Panc1 (cell line): Measurements from ENCODE around the gene FAM219B. TPM values are rescaled to one million over a fixed set of nuclear protein-coding genes. Genes with fewer than 3 reads are reported as not detected.

Source experiments
- ATAC-seq: fragments of 200-7000 bp; cut with Tn5 transposase; 2 replicates; pipeline ENCODE4 v1.9.1; 2020; ENCODE audit warnings: mild to moderate bottlenecking, moderate library complexity
- BruUV-seq: library from RNA; stranded (reverse); fragments of 400-500 nt; replicated peaks from 2 replicates; lab custom pipeline; 2021; lab: Mats Ljungman, UMichigan
- CTCF ChIA-PET: fragments of 300-600 bp; sonication (Branson Sonifier 250); formaldehyde crosslinking; loops from one replicate; lab custom pipeline; 2022; ENCODE audit warnings: antibody characterized with exemption; lab: Charles Lee
- POLR2A ChIA-PET: fragments of 300-600 bp; sonication (Branson Sonifier 250); formaldehyde crosslinking; loops from one replicate; lab custom pipeline; 2022; ENCODE audit warnings: antibody characterized with exemption; lab: Charles Lee
- DNase-seq: peaks from one replicate; pipeline ENCODE4 v3.0.0-alpha.2; 2010; ENCODE audit warnings: low read depth, low spot score
- H3K27ac ChIP-seq: 2 replicates; pipeline ENCODE4 v1.5.1; 2011; ENCODE audit warnings: mild to moderate bottlenecking, low read length, inconsistent platforms
- H3K27me3 ChIP-seq: fragments of 200-500 bp; sonication (Bioruptor generic); 2 replicates; pipeline ENCODE4 v1.6.0; 2014; ENCODE audit warnings: low read length, inconsistent platforms; ENCODE audit not compliant: control insufficient read depth, insufficient read depth
- H3K36me3 ChIP-seq: fragments of 200-500 bp; sonication (Bioruptor generic); 2 replicates; pipeline ENCODE4 v1.5.1; 2014; ENCODE audit warnings: inconsistent platforms, mild to moderate bottlenecking, low read length, moderate library complexity; ENCODE audit not compliant: control insufficient read depth, insufficient read depth
- H3K4me1 ChIP-seq: 2 replicates; pipeline ENCODE4 v1.5.1; 2011; ENCODE audit warnings: inconsistent platforms, mild to moderate bottlenecking, low read length, moderate library complexity; ENCODE audit not compliant: control insufficient read depth, insufficient read depth
- H3K4me3 ChIP-seq, 2 experiments: 2 replicates each; pipeline ENCODE4 v1.5.1; 2011 to 2012; ENCODE audit warnings: low read depth in 2 of 2, low read length in 2 of 2, mild to moderate bottlenecking in 2 of 2, inconsistent platforms in 1 of 2, moderate library complexity in 1 of 2
- H3K9me3 ChIP-seq: fragments of 200-500 bp; sonication (Bioruptor generic); 2 replicates; pipeline ENCODE4 v1.5.1; 2014; ENCODE audit warnings: low read depth, mild to moderate bottlenecking, inconsistent platforms, low read length, moderate library complexity; ENCODE audit not compliant: control insufficient read depth, insufficient read depth
- CTCF ChIP-seq: fragments of 450-650 bp; IDR thresholded peaks from 2 replicates; pipeline ENCODE4 v1.5.1; 2017; ENCODE audit warnings: mild to moderate bottlenecking
- POLR2AphosphoS5 ChIP-seq: IDR thresholded peaks from 2 replicates; pipeline ENCODE4 v1.6.1; 2012; ENCODE audit warnings: mild to moderate bottlenecking, low read depth, low read length, moderate library complexity
- REST ChIP-seq, 2 experiments: IDR thresholded peaks; 2 replicates each; pipeline ENCODE4 v1.6.1; 2011 to 2012; ENCODE audit warnings: low read depth in 2 of 2, control low read depth in 1 of 2, low read length in 1 of 2, mild to moderate bottlenecking in 1 of 2, moderate library complexity in 1 of 2; ENCODE audit not compliant: insufficient read depth in 1 of 2
- SIN3A ChIP-seq: IDR thresholded peaks from 2 replicates; pipeline ENCODE4 v1.6.1; 2012; ENCODE audit warnings: low read depth, mild to moderate bottlenecking, low read length, moderate library complexity, borderline replicate concordance; ENCODE audit not compliant: insufficient read depth
- TCF7L2 ChIP-seq: IDR thresholded peaks from 2 replicates; pipeline ENCODE4 v1.6.1; 2011; ENCODE audit warnings: mild to moderate bottlenecking, low read depth, low read length, inconsistent platforms
- in situ Hi-C: cut with HindIII; loops from 2 replicates; pipeline ENCODE4 v1.10.0; 2016; ENCODE audit warnings: low sequenced_read_pairs, low pct_unique_long_range_greater_than_20kb
- intact Hi-C: fragments of 100-400 bp; cut with micrococcal nuclease; formaldehyde crosslinking; loops from one replicate; pipeline ENCODE4 v1.10.0; 2022; ENCODE audit not compliant: unreplicated experiment
- total RNA-seq: library from RNA; stranded (reverse); gene quantifications from one replicate; pipeline ENCODE4 v1.2.1, GENCODE V29; 2021; ENCODE audit not compliant: unreplicated experiment

FAM219B gene
- total RNA-seq, 1 experiment from 2014 or later: 68.6 TPM

DNA sequence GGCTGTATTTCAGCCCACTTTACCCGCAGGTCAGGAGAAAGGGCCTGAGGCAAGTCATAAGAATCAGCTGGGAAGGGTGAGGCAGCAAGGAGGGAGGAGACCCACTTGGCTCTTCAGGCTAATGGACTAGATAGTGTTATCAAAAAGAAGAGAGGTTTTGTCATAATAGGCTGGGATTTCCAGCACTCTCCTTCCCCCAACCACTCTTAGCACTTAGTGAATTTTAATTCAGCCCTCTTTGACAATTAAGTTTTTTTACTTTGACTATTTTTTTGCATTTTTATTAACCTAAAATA, 16.0 kb downstream of the FAM219B start:
- no peaks in the 10 kb centered on the region for H3K9me3 ChIP-seq
- H3K4me1 ChIP-seq: peaks cover 9% of the 10 kb centered on the region
- in situ Hi-C loops: no loop called here
- H3K27ac ChIP-seq: peak overlapping the region; percentile 84
- DNase-seq (no peak), ATAC-seq (no peak)
- no peaks in the 10 kb centered on the region; the same call in 1 of the 2 replicates for H3K36me3 ChIP-seq
- H3K4me3 ChIP-seq: peak overlapping the region; percentile 91 to 95
- H3K27me3 ChIP-seq: no peaks in the 10 kb centered on the region
- CTCF ChIA-PET: no interaction called here
- POLR2A ChIA-PET: no interaction called here
- no TSS peak for BruUV-seq
- intact Hi-C loops: no loop called here
- no peak for TF ChIP-seq REST (IDR thresholded peaks at IDR 0.05; ENCODE audit: insufficient read depth in 1 of 2, low read depth in 2 of 2, low read length in 1 of 2)
- no peak for TF ChIP-seq SIN3A
- TF ChIP-seq TCF7L2: no peak
- TF ChIP-seq POLR2AphosphoS5: no peak
- TF ChIP-seq CTCF: no peak

DNA sequence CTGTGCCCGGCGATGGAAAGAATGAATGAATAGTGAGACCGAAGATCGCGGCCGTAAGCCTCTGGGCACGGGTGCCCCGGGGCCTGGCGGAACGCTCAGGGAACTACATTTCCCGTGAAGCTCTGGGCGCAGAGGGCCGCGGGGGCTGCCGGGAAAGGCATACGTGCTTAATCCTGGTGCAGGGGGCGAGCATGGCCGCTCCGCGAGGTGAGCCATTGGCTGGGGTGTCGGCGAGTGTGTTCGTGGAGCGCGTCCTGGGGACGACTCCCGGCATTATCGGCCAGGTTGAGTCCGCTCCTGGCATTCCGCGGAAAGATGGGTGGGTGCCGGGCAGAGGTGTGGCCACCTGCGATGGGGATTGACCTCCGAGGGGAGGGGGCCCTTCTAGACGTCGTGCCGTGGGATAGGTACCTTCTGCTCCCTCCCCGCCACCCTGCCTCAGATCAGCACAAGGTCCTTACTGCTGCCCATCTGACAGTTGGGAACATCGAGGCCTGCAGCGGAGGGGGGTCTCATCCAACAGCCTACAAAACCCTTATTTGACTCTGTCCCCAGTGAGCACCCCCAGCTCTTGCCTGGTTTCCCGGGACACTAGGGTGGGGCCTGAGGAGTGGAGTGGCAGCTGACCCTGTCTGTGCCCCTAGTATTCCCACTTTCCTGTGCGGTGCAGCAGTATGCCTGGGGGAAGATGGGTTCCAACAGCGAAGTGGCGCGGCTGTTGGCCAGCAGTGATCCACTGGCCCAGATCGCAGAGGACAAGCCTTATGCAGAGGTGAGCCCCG, 16.6 kb downstream of the FAM219B start, which contains the start of gene MPI:
MPI (plus strand) TSS at position 160 of the 782 bp plus-strand sequence; CDS start at position 192, 32 bp downstream.
- ATAC-seq (peak; percentile 99), DNase-seq (no peak)
- peaks cover 9% of the 10 kb centered on the region for H3K4me1 ChIP-seq
- H3K4me3 ChIP-seq: peak within 1 kb of the TSS; percentile 91 to 95
- intact Hi-C loops: no loop called here
- no peaks in the 10 kb centered on the region; the same call in 1 of the 2 replicates for H3K36me3 ChIP-seq
- H3K9me3 ChIP-seq: no peaks in the 10 kb centered on the region
- CTCF ChIA-PET: no interaction called here
- no peaks in the 10 kb centered on the region for H3K27me3 ChIP-seq
- POLR2A ChIA-PET: no interaction called here
- H3K27ac ChIP-seq: peak within 1 kb of the TSS; percentile 84
- in situ Hi-C loops: no loop called here
- TF ChIP-seq POLR2AphosphoS5 (peak; percentile 83), TCF7L2 (no peak), SIN3A (0 out of 2 replicates have a peak, but pooled peaks have one; percentile 52), REST (IDR thresholded peaks at IDR 0.05; ENCODE audit: insufficient read depth in 1 of 2, low read depth in 2 of 2, low read length in 1 of 2) (no peak; a peak in 1 of 4 replicates)
- TSS peak; percentile 89 for BruUV-seq
